Globus pallidus (tissue), 1 donor: ENCODE results near the gene DDX51.
"Not testable (repeated sequence)": the region's sequence is repeated elsewhere in the genome, so short reads cannot be mapped to it uniquely, and the experiment has no call there.

Source experiments
- DNase-seq: peaks from one replicate; pipeline ENCODE4 v3.0.0-alpha.2; 2015; ENCODE audit warnings: low spot score

Gene DDX51

GRCh38 chr12:132139912-132140311 lies 4.2 kb downstream of the DDX51 start:
- no peak for DNase-seq

GRCh38 chr12:132138941-132139871 lies 4.9 kb downstream of the DDX51 start:
- no peak for DNase-seq

GRCh38 chr12:132137483-132138125 lies 6.5 kb downstream of the DDX51 start:
- DNase-seq = no peak

GRCh38 chr12:132136226-132136625 lies 7.9 kb downstream of the DDX51 start:
- DNase-seq = not testable (repeated sequence)

GRCh38 chr12:132134653-132135183 lies 9.4 kb downstream of the DDX51 start:
- not testable (repeated sequence) for DNase-seq

GRCh38 chr12:132133952-132134652 lies 10.0 kb downstream of the DDX51 start:
- DNase-seq = no peak

- no peak for DNase-seq
Measured at GRCh38 chr12:132132609-132133430, 11.3 kb downstream of the DDX51 start.

- no peak for DNase-seq
Measured at GRCh38 chr12:132131952-132132351, 12.2 kb downstream of the DDX51 start.

GRCh38 chr12:132131229-132131628 lies 12.9 kb downstream of the DDX51 start:
- no peak for DNase-seq

GRCh38 chr12:132130690-132131089 lies 13.4 kb downstream of the DDX51 start:
- no peak for DNase-seq

- no peak for DNase-seq
Measured at GRCh38 chr12:132129007-132129406, 15.1 kb downstream of the DDX51 start.

GRCh38 chr12:132127041-132127440 lies 17.1 kb downstream of the DDX51 start:
- DNase-seq = no peak

GRCh38 chr12:132125736-132126135 lies 18.4 kb downstream of the DDX51 start:
- DNase-seq = no peak

- DNase-seq = no peak
Measured at GRCh38 chr12:132124766-132125425, 19.2 kb downstream of the DDX51 start.

- no peak for DNase-seq
Measured at GRCh38 chr12:132123970-132124765, 20.0 kb downstream of the DDX51 start.

- no peak for DNase-seq
Measured at GRCh38 chr12:132121283-132121682, 22.8 kb downstream of the DDX51 start.

- no peak for DNase-seq
Measured at GRCh38 chr12:132118876-132119275, 25.2 kb downstream of the DDX51 start.

- DNase-seq = no peak
Measured at GRCh38 chr12:132117558-132117875, 26.6 kb downstream of the DDX51 start.

- DNase-seq = no peak
Measured at GRCh38 chr12:132116709-132117557, 27.2 kb downstream of the DDX51 start.
